GM21786 (cell line): ENCODE data around the gene STAT2.
A peak's percentile ranks its signal among the peaks of the same experiment; 100 is the strongest.
"Not testable (repeated sequence)": the region's sequence is repeated elsewhere in the genome, so short reads cannot be mapped to it uniquely, and the experiment has no call there.

Experiments used
- ATAC-seq: cut with Tn5 transposase; IDR thresholded peaks from one replicate; pipeline ENCODE4 v1.9.1; 2021; ENCODE audit not compliant: unreplicated experiment

Gene STAT2

DNA sequence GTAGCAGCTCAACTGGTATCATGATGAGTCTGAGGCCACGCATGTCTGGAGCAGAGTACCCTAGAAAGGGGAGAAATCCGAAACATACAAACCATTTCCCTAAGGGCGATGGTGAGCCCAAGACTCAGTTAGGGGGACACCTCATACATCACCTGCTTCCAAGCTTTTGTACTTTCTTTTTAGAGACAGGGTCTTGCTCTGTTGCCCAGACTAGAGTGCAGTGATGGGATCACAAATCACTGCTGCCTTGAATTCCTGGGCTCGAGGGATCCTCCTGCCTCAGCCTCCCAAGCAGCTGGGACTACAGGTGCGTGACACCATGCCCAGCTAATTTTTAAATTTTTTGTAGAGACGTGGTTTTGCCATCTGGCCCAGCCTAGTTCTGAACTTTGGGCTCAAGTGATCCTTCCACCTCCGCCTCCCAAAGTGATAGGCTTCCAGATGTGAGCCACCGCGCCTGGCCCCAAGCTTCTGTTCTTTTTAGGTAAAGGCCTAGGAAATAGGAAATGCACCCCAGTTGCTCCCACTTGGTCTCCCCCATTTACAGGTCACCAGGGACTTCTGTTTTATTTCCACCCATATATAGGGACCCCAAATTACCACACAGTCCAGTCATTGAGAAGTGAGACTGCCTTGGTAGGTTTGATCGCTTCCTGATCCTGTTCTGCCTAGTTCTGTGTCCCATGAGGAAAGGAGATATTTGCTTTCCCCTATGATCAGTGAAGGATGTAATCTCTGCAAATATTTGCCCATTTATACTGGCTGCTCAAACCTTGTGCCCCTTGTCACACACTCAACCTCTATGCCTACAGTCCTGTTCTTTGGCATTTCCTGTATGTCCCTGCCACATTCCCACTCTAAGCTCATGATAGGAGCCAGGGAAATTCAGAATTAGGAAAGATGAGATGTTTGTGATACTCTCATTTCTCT is 2.5 kb upstream of the STAT2 start, which contains the start of gene APOF:
Gene APOF (minus strand): TSS at position 728 of the 930 bp plus-strand sequence. CDS start 112 bp downstream, at position 616.
- no peak for ATAC-seq

GRCh38 chr12:56361487-56362129 is 1.7 kb upstream of the STAT2 start:
- no peak for ATAC-seq

GRCh38 chr12:56358836-56359532 is 923 bp downstream of the STAT2 start:
- ATAC-seq = no peak

DNA sequence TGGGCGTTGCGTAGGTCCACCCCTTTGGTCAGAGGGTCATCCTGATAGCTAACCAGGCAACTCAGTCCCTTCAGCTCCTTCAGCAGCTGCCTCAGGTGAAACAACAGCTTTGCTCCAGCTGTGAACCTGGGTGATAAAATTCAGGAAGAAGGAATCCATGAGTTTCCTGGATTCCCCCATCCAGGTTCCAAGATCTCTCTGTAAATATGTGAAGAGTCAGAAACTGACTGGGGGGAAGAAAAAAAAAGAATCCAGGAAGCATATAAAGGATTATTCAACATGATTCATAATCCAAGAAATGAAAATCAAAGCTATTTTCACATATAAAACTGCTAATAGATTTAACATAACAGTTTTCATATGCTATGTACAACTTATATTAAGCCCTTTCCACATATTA is 8.6 kb downstream of the STAT2 start:
- no peak for ATAC-seq

- ATAC-seq = no peak
Observed at GRCh38 chr12:56350662-56351061, 9.2 kb downstream of the STAT2 start.

DNA sequence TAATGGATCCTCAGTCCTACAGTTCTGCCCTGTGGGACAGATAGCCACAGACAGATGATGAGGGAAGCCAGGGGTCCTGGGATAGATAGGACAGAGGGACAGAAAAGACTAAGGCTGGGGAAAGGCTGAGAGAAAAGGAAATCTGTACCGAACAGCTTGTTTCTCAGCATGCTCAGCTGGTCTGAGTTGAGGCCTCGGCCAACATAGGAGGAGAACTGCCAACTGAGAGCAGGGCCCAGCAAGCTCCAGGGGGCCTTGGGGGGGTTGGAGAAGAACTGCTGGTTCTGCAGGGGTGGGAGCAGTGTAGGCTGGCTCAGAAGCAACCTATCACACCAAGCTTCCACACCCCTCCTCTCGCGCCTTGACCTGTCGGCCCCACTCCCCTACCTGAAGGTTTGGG is 11.1 kb downstream of the STAT2 start:
- no peak for ATAC-seq

DNA sequence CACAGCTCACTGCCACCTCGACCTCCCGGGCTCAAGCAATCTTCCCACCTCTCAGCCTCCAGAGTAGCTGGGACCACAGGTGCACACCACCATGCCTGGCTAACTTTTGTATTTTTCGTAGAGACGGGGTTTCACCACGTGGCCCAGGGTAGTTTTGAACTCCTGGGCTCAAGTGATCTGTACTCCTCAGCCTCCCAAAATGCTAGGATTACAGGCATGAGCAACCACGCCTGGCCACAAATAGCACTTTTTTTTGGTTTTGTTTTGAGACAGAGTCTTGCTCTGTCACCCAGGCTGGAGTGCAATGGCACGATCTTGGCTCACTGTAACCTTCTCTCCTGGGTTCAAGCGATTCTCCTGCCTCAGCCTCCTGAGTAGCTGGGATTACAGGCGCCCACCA is 12.7 kb downstream of the STAT2 start:
- not testable (repeated sequence) for ATAC-seq

GRCh38 chr12:56346675-56347074 is 13.2 kb downstream of the STAT2 start:
- no peak for ATAC-seq

DNA sequence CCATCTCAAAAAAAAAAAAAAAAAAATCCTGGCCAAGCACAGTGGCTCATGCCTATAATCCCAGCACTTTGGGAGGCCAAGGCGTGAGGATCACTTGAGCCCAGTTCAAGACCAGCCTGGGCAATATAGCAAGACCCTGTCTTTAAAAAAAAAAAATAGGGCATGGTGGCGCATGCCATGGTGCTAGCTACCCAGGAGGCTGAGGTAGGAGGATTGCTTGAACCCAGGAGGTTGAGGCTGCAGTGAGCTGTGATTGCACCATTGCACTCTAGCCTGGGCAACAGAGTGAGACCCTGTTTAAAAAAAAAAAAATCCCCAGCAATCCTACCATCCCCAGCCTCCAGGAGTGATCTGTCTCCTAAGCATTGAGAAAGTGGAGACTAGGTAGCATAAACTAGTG is 17.6 kb downstream of the STAT2 start:
- not testable (repeated sequence) for ATAC-seq

DNA sequence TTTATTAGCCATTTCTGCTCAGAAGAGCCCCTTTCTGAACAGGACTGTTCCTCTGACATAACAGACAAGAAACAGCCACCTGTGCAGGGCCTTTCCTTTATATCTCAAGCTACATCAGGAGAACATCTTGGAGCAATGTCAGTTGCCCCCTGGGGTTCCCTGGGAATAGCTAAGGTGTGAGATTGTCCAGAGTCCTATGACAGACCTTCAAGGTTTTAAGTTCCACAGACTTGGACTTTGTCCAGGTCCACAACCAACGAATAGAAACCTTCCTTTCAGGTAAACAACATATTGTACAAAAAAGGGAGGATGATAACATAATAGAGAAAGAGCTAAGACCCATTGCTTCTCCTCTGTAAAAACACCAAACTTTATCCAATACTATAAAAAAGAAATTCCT is 18.3 kb downstream of the STAT2 start:
- ATAC-seq = no peak

DNA sequence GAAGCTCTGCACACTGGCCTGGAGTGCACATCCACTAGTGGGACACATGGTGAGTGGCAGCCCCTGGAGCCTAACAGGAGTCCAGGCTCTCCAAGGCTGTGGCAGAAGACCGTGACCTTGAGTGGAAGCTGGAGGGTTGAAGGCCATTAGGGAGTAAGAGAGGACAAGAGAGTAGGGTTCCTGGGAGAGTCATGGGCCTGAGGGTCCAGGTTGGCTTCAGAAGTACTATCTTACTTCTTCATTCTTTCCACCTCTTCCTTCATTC is 20.8 kb downstream of the STAT2 start:
- no peak for ATAC-seq

DNA sequence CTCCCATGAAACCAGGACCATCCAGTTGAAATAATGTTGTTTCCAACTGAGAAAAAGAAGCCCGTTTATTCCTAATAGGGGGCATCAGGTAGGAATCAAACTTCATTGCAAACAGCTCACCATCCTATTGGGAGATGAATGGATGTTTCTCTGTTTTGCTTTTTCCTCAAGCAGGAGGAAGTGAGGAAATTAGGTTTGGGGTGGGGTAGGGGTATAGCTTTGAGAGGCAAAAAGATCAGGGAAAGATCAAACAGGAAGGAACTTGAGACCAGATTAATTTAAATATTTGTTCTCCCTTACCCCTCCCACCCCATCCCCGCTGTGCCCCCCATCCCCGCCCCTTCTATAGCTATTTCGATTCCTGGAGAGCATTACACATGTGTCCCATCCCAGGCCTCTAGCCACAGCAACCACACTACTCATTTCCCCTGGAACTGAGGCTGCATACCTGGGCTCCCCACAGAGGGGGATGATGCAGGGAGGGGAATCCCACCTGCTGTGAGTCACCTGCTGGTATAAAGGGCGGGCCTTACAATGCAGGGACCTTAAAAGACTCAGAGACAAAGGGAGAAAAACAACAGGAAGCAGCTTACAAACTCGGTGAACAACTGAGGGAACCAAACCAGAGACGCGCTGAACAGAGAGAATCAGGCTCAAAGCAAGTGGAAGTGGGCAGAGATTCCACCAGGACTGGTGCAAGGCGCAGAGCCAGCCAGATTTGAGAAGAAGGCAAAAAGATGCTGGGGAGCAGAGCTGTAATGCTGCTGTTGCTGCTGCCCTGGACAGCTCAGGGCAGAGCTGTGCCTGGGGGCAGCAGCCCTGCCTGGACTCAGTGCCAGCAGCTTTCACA is 21.4 kb downstream of the STAT2 start, which contains the start of gene IL23A:
Gene IL23A (plus strand): TSS at position 577 of the 850 bp plus-strand sequence. CDS start 161 bp downstream, at position 738.
- peak; percentile 41 for ATAC-seq

DNA sequence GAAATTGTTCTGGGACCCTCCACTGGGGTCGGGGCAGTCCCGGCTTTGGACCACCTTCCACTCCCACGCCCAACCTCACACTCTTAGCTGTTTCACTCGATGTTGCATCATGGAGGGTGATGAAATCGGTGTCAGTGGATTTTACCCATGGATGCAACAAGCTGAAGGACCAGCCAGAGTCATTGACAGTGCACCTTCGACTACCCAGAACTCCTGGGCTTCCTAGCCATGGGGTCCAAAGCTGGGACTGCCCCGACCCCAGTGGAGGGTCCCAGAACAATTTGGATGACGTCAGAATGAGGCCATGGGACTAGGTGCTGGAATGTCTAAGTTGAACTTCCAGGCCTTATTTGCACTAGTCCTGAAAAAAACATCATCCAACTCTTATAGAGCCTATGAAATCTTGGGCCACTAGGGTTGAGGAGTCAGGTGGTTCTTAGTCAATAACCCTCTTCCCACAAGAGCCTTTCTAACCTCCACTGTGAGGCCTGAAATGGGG is 22.1 kb downstream of the STAT2 start:
- ATAC-seq = no peak

DNA sequence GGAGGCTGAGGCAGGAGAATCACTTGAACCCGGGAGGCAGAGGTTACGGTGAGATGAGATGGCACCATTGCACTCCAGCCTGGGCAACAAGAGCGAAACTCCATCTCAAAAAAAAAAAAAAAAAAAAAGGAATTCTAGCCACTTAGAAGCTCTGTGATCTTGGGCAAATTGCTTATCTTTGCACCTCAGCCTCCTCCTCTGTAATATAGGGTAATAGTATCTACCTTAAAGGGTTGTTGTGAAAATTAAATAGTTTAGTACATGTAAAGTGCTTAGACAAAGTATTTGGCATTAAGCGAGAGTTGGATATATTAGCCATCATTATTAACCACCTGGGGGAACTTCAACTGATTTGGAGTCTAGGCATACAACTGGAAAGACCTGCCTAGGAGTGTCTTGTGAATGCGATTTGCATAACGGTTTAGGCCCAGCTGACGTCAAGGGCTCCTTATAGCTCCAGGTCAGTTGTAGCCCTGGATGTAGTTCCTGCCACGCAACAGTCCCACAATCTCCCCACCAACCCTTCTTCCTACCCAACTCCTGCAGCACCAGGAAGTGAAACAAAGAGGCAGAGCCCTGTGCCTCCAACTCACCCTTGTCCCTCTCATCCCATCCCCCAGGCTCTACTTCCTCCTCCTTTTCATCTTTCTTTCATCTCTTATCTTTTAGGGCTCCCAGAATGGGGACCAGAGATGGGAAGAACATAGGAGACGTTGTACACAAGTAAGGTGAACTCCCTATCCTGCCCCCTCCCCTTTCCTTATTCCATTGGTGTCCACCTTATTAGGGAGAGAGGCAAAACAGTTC is 23.3 kb downstream of the STAT2 start:
- ATAC-seq = no peak

GRCh38 chr12:56335527-56335926 is 24.4 kb downstream of the STAT2 start:
- ATAC-seq = not testable (repeated sequence)

DNA sequence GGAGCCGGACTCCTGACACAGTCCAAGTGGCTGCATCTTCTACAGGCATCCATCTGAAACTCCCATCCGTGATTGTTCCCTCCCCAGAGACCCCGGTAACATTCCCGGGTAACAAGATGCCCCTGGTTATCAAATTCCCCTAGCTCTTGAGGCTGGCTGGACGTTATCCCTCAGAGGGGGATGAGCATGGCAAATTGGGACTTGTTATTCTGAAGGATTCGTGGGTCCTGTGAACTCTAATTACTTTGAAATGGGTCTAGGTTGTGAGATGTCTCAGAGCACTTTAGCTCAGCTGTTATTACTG is 25.5 kb downstream of the STAT2 start:
- no peak for ATAC-seq

GRCh38 chr12:56333679-56334489 is 26.0 kb downstream of the STAT2 start, which contains the start of gene PAN2:
PAN2 (minus strand) TSS chr12:56334000; CDS start chr12:56333094, 906 bp downstream.
- ATAC-seq = peak; percentile 94

- ATAC-seq = no peak
Observed at GRCh38 chr12:56333197-56333678, 26.7 kb downstream of the STAT2 start.
